PC-3 (cell line): ENCODE results near the gene C16orf74.

Experiments
- EZH2 ChIP-seq: fragments of 300-600 bp; sonication (generic); IDR thresholded peaks from one replicate; pipeline ENCODE4 v1.6.1; 2017; ENCODE audit warnings: antibody characterized with exemption, mild to moderate bottlenecking, low read length; ENCODE audit not compliant: unreplicated experiment
- EZH2phosphoT487 ChIP-seq: fragments of 300-600 bp; sonication (generic); IDR thresholded peaks from 2 replicates; pipeline ENCODE4 v1.6.1; 2018; ENCODE audit warnings: mild to moderate bottlenecking, antibody characterized with exemption, low read length, borderline replicate concordance
- TF ChIP-seq, protein P1 (sequence below): fragments of 300-600 bp; sonication (generic); conservative IDR thresholded peaks from 2 replicates; pipeline ENCODE4 v1.5.1; 2017; ENCODE audit warnings: antibody characterized with exemption, low read depth, mild to moderate bottlenecking, low read length

DNA sequence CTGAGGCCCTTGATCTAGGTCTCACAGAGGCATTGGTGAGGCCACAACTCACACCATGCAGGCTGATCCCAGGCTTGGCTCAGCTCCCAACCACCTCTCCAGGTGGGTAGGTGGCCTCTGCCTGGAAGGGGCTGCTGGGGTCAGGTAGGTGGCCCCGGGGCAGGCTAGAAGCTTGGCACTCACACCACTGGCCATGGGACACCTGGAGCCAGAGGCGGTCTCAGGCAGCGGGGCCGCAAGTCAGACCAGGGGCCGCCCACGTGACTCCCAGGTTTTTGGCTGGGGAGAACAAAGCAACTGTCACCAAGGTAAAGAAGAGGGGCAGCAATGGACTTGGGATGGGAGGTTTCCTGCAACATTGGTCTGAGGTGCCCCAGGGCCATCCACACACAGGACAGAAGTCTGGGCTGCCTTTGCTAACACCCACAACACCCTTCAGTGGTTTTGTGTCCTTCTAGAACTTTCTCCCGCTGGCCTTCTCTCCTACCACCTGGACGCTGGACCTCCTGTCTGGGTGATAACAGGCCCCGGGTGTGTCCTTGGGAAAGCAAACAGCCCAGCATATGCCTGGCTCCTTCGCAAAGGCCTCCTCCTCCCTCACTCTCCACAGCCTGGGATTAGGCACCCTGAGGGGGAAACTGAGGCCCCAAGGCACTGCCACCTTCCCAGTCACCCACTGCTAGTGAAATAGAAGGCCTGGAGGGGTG, 16.4 kb downstream of the C16orf74 start:
- TF ChIP-seq, protein P1, sequence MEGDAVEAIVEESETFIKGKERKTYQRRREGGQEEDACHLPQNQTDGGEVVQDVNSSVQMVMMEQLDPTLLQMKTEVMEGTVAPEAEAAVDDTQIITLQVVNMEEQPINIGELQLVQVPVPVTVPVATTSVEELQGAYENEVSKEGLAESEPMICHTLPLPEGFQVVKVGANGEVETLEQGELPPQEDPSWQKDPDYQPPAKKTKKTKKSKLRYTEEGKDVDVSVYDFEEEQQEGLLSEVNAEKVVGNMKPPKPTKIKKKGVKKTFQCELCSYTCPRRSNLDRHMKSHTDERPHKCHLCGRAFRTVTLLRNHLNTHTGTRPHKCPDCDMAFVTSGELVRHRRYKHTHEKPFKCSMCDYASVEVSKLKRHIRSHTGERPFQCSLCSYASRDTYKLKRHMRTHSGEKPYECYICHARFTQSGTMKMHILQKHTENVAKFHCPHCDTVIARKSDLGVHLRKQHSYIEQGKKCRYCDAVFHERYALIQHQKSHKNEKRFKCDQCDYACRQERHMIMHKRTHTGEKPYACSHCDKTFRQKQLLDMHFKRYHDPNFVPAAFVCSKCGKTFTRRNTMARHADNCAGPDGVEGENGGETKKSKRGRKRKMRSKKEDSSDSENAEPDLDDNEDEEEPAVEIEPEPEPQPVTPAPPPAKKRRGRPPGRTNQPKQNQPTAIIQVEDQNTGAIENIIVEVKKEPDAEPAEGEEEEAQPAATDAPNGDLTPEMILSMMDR = no peak
- no peak for TF ChIP-seq EZH2
- no peak for TF ChIP-seq EZH2phosphoT487
